GM19463 (cell line): Measurements from ENCODE around the gene COLQ.
"Not testable (repeated sequence)": the region's sequence is repeated elsewhere in the genome, so short reads cannot be mapped to it uniquely, and the experiment has no call there.

ENCODE experiments used
- ATAC-seq: cut with Tn5 transposase; IDR thresholded peaks from one replicate; pipeline ENCODE4 v1.9.1; 2021; ENCODE audit warnings: mild to moderate bottlenecking, moderate library complexity; ENCODE audit not compliant: unreplicated experiment

Gene COLQ

GRCh38 chr3:15521573-15521965, at the start of gene COLQ:
Gene COLQ, minus strand, starts transcription at chr3:15521706. Its CDS starts 81 bp downstream, at chr3:15521625.
- ATAC-seq: no peak

- no peak for ATAC-seq
Measured at GRCh38 chr3:15563190-15563589, 41.7 kb upstream of the COLQ start.

GRCh38 chr3:15562560-15562959, 41.1 kb upstream of the COLQ start:
- ATAC-seq: no peak

- ATAC-seq: no peak
Measured at GRCh38 chr3:15558581-15558980, 37.1 kb upstream of the COLQ start.

GRCh38 chr3:15557511-15557946, 36.0 kb upstream of the COLQ start:
- ATAC-seq: peak; percentile 67

GRCh38 chr3:15556512-15556911, 35.0 kb upstream of the COLQ start:
- peak; percentile 82 for ATAC-seq

GRCh38 chr3:15553749-15554148, 32.2 kb upstream of the COLQ start:
- ATAC-seq: no peak

- ATAC-seq: no peak
Measured at GRCh38 chr3:15551902-15552301, 30.4 kb upstream of the COLQ start.

GRCh38 chr3:15549846-15550245, 28.3 kb upstream of the COLQ start:
- ATAC-seq: no peak

- no peak for ATAC-seq
Measured at GRCh38 chr3:15542614-15543013, 21.1 kb upstream of the COLQ start.

- no peak for ATAC-seq
Measured at GRCh38 chr3:15541371-15541770, 19.9 kb upstream of the COLQ start.

- ATAC-seq: no peak
Measured at GRCh38 chr3:15539066-15539465, 17.6 kb upstream of the COLQ start.

GRCh38 chr3:15538345-15538744, 16.8 kb upstream of the COLQ start:
- ATAC-seq: no peak

- ATAC-seq: no peak
Measured at GRCh38 chr3:15536856-15537255, 15.3 kb upstream of the COLQ start.

GRCh38 chr3:15535732-15536131, 14.2 kb upstream of the COLQ start:
- ATAC-seq: peak; percentile 68

GRCh38 chr3:15532614-15533013, 11.1 kb upstream of the COLQ start:
- not testable (repeated sequence) for ATAC-seq

GRCh38 chr3:15531346-15531745, 9.8 kb upstream of the COLQ start:
- ATAC-seq: no peak

GRCh38 chr3:15528854-15529537, 7.5 kb upstream of the COLQ start:
- no peak for ATAC-seq

GRCh38 chr3:15527031-15527459, 5.5 kb upstream of the COLQ start:
- ATAC-seq: peak; percentile 80

- no peak for ATAC-seq
Measured at GRCh38 chr3:15525790-15526189, 4.3 kb upstream of the COLQ start.

GRCh38 chr3:15523660-15524417, 2.3 kb upstream of the COLQ start:
- ATAC-seq: no peak

GRCh38 chr3:15522016-15522415, 510 bp upstream of the COLQ start:
- no peak for ATAC-seq
